ENCODE results near the gene DUSP8.
A peak's percentile ranks its signal among the peaks of the same experiment; 100 is the strongest.

The DUSP8 gene

GRCh38 chr11:1520209-1520662 is 51.8 kb downstream of the DUSP8 start:
- no peak for DNase-seq (ENCODE audit: low read depth)
- no peak for TF ChIP-seq CTCF (IDR thresholded peaks at IDR 0.05; ENCODE audit: insufficient read depth, low read depth, low read length, missing control alignments)
- H3K4me3 ChIP-seq (ENCODE audit: low read length): no peak overlapping the region

- TF ChIP-seq CTCF (IDR thresholded peaks at IDR 0.05; ENCODE audit: insufficient read depth, low read depth, low read length, missing control alignments): no peak
- DNase-seq (ENCODE audit: low read depth): no peak
- H3K4me3 ChIP-seq (ENCODE audit: low read length): no peak overlapping the region
These were observed 52.8 kb downstream of the DUSP8 start for GRCh38 chr11:1519028-1520010.

GRCh38 chr11:1518301-1518700 is 53.8 kb downstream of the DUSP8 start:
- no peak overlapping the region for H3K4me3 ChIP-seq (ENCODE audit: low read length)
- DNase-seq (ENCODE audit: low read depth): no peak
- no peak for TF ChIP-seq CTCF (IDR thresholded peaks at IDR 0.05; ENCODE audit: insufficient read depth, low read depth, low read length, missing control alignments)

- no peak overlapping the region for H3K4me3 ChIP-seq (ENCODE audit: low read length)
- no peak for TF ChIP-seq CTCF (IDR thresholded peaks at IDR 0.05; ENCODE audit: insufficient read depth, low read depth, low read length, missing control alignments)
- DNase-seq (ENCODE audit: low read depth): no peak
These were observed 54.7 kb downstream of the DUSP8 start for GRCh38 chr11:1517117-1518005.

- H3K4me3 ChIP-seq (ENCODE audit: low read length): no peak overlapping the region
- DNase-seq (ENCODE audit: low read depth): peak; percentile 27
- TF ChIP-seq CTCF (IDR thresholded peaks at IDR 0.05; ENCODE audit: insufficient read depth, low read depth, low read length, missing control alignments): no peak
These were observed 55.6 kb downstream of the DUSP8 start for GRCh38 chr11:1516273-1517067.

Data from epithelial cell of esophagus (primary cell).